K562 (cell line): ENCODE measurements around the gene FKBP2. TPM values are rescaled to one million over a fixed set of nuclear protein-coding genes. Genes with fewer than 3 reads are reported as not detected.

Experiments used
- ARID1B ChIP-seq: fragments of 450-650 bp; IDR thresholded peaks from 2 replicates; pipeline ENCODE4 v1.6.1; 2016; ENCODE audit warnings: antibody characterized with exemption, mild to moderate bottlenecking, inconsistent platforms
- BCL6 ChIP-seq: fragments of 250-450 bp; sonication (Bioruptor Pico); IDR thresholded peaks from 2 replicates; pipeline ENCODE4 v1.4.0; 2020
- CBX2 ChIP-seq: fragments of 200-600 bp; sonication (generic); IDR thresholded peaks from one replicate; pipeline ENCODE4 v1.6.1; 2012; ENCODE audit warnings: mild to moderate bottlenecking, low read length, inconsistent platforms; ENCODE audit not compliant: insufficient read depth, poor library complexity, severe bottlenecking
- EZH2 ChIP-seq: IDR thresholded peaks from 2 replicates; pipeline ENCODE4 v1.6.1; 2012; ENCODE audit warnings: low read depth, mild to moderate bottlenecking, inconsistent platforms, low read length, borderline replicate concordance
- FOXM1 ChIP-seq, 2 experiments: fragments of 450-650 bp in 1 of 2; sonication (generic) in 1 of 2; formaldehyde crosslinking in 1 of 2; IDR thresholded peaks; 2 replicates each; pipeline versions ENCODE4 v1.6.1 to v1.9.0; 2017 to 2022; ENCODE audit warnings: low read depth in 2 of 2, mild to moderate bottlenecking in 2 of 2, missing genetic modification reagents in 1 of 2, moderate library complexity in 1 of 2
- GTF2F1 ChIP-seq: IDR thresholded peaks from 2 replicates; pipeline ENCODE4 v1.6.1; 2011; ENCODE audit warnings: low read depth, low read length, improper control_type of control experiment
- MTA3 ChIP-seq: fragments of 450-650 bp; formaldehyde crosslinking; IDR thresholded peaks from 2 replicates; pipeline ENCODE4 v1.6.1; 2017; ENCODE audit warnings: mild to moderate bottlenecking, borderline replicate concordance
- NR4A1 ChIP-seq, 2 experiments: fragments of 250-450 bp in 1 of 2; fragments of 450-650 bp in 1 of 2; sonication (Bioruptor Pico) in 1 of 2; IDR thresholded peaks; 2 replicates each; pipeline versions ENCODE4 v1.4.0 to v1.6.1; 2016 to 2020; ENCODE audit warnings: mild to moderate bottlenecking in 2 of 2, missing compliant biosample characterization in 1 of 2, missing genetic modification characterization in 1 of 2, moderate library complexity in 1 of 2
- RBM25 ChIP-seq: fragments of 200-400 bp; formaldehyde crosslinking; IDR thresholded peaks from 2 replicates; pipeline ENCODE4 v1.6.1; 2018; ENCODE audit warnings: low read length, low read depth, moderate library complexity; ENCODE audit not compliant: severe bottlenecking
- SMARCA4 ChIP-seq: fragments of 450-650 bp; IDR thresholded peaks from 2 replicates; pipeline ENCODE4 v1.6.1; 2016
- SRF ChIP-seq, 2 experiments: fragments of 250-450, 450-650 bp in 1 of 2; sonication (Bioruptor Pico) in 1 of 2; sonication (generic) in 1 of 2; formaldehyde crosslinking; IDR thresholded peaks; 2 replicates each; pipeline versions ENCODE4 v1.5.0 to v1.5.1; 2020 to 2022; ENCODE audit warnings: mild to moderate bottlenecking in 1 of 2, missing genetic modification reagents in 1 of 2
- STAG1 ChIP-seq: sonication (generic); formaldehyde crosslinking; IDR thresholded peaks from 2 replicates; pipeline ENCODE4 v1.5.0; 2020; ENCODE audit warnings: missing genetic modification reagents, borderline replicate concordance
- YY1 ChIP-seq, 3 experiments: IDR thresholded peaks; 2 replicates each; pipeline ENCODE4 v1.6.1; 2011; ENCODE audit warnings: low read length in 2 of 3, mild to moderate bottlenecking in 2 of 3, moderate library complexity in 2 of 3, borderline replicate concordance in 1 of 3, control low read depth in 1 of 3, low read depth in 1 of 3; ENCODE audit not compliant: insufficient read depth in 3 of 3, insufficient replicate concordance in 2 of 3, control insufficient read depth in 1 of 3, insufficient read length in 1 of 3; ENCODE audit errors: extremely low read depth in 1 of 3
- ZNF583 ChIP-seq: fragments of 250-450 bp; sonication (Bioruptor Pico); IDR thresholded peaks from 2 replicates; pipeline ENCODE4 v1.4.0; 2020
- polyA plus RNA-seq, 8 experiments: library from polyadenylated mRNA; depleted of rRNA in 4 of 8; stranded (reverse) in 5 of 8; unstranded in 3 of 8; fragments of >200 nt; fragmentation: Nextera tagmentation in 2 of 8; fragmentation: Illumina TruSeq in 1 of 8; extraction: Ambion mirVana in 2 of 8; extraction: Trizol in 1 of 8; gene quantifications; 2 replicates each; pipeline versions ENCODE4 v1.2.1 to v1.2.3, GENCODE V29; 2011 to 2014; ENCODE audit warnings: inconsistent platforms in 1 of 8, missing spikeins in 1 of 8
- total RNA-seq, 7 experiments: library from RNA; depleted of rRNA in 6 of 7; stranded (reverse); fragments of >200 nt in 6 of 7; fragmentation: Illumina TruSeq in 2 of 7; extraction: Trizol in 2 of 7; gene quantifications; 2 replicates each; pipeline versions ENCODE4 v1.2.1 to v1.2.3, GENCODE V29; 2011 to 2021; ENCODE audit warnings: low replicate concordance in 1 of 7
- TF ChIP-seq, protein P1 (sequence below): sonication (generic); formaldehyde crosslinking; IDR thresholded peaks from 2 replicates; pipeline ENCODE4 v1.8.0; 2022; ENCODE audit warnings: mild to moderate bottlenecking, missing genetic modification reagents
- TF ChIP-seq, protein P2 (sequence below): fragments of 200-800 bp; sonication (Bioruptor generic); IDR thresholded peaks from 2 replicates; pipeline ENCODE4 v1.6.1; 2017; ENCODE audit warnings: missing genetic modification characterization, missing compliant biosample characterization

The FKBP2 gene
- total and polyA plus RNA-seq, 9 of the 15 experiments (the other 6 are each of a cell fraction or from before 2014, with no cell fraction given) = 3.5 to 151 (median 58.1) TPM

DNA sequence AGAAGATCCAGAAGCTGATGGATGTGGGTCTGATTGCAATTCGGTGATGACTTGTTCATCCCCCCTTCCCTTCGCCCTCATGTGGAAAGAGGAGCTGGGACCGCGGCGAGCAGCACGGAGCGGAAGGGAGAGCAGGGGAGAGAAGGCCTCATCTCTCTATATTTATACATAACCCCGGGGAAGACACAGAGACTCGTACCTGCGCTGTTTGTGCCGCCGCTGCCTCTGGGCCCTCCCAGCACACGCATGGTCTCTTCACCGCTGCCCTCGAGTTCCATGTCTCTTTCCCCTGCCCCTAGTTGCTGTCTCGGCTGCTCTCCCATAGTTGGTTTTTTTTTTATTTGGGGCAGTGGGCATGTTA is 36.8 kb upstream of the FKBP2 start (continued):
- TF ChIP-seq, protein P1, sequence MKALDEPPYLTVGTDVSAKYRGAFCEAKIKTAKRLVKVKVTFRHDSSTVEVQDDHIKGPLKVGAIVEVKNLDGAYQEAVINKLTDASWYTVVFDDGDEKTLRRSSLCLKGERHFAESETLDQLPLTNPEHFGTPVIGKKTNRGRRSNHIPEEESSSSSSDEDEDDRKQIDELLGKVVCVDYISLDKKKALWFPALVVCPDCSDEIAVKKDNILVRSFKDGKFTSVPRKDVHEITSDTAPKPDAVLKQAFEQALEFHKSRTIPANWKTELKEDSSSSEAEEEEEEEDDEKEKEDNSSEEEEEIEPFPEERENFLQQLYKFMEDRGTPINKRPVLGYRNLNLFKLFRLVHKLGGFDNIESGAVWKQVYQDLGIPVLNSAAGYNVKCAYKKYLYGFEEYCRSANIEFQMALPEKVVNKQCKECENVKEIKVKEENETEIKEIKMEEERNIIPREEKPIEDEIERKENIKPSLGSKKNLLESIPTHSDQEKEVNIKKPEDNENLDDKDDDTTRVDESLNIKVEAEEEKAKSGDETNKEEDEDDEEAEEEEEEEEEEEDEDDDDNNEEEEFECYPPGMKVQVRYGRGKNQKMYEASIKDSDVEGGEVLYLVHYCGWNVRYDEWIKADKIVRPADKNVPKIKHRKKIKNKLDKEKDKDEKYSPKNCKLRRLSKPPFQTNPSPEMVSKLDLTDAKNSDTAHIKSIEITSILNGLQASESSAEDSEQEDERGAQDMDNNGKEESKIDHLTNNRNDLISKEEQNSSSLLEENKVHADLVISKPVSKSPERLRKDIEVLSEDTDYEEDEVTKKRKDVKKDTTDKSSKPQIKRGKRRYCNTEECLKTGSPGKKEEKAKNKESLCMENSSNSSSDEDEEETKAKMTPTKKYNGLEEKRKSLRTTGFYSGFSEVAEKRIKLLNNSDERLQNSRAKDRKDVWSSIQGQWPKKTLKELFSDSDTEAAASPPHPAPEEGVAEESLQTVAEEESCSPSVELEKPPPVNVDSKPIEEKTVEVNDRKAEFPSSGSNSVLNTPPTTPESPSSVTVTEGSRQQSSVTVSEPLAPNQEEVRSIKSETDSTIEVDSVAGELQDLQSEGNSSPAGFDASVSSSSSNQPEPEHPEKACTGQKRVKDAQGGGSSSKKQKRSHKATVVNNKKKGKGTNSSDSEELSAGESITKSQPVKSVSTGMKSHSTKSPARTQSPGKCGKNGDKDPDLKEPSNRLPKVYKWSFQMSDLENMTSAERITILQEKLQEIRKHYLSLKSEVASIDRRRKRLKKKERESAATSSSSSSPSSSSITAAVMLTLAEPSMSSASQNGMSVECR (CRISPR knock-in tag) = peak; percentile 32; the same call in 1 of the 2 replicates
- TF ChIP-seq YY1 (IDR thresholded peaks at IDR 0.05; ENCODE audit: borderline replicate concordance in 1 of 3, control insufficient read depth in 1 of 3, extremely low read depth in 1 of 3, insufficient read depth in 3 of 3, insufficient read length in 1 of 3, insufficient replicate concordance in 2 of 3, low read depth in 1 of 3, low read length in 2 of 3) (no peak), SRF (CRISPR knock-in tag; IDR thresholded peaks at IDR 0.05) (no peak), FOXM1 (IDR thresholded peaks at IDR 0.05; ENCODE audit: low read depth) (no peak), FOXM1 (CRISPR knock-in tag; IDR thresholded peaks at IDR 0.05; ENCODE audit: low read depth) (no peak), SMARCA4 (no peak), BCL6 (no peak), EZH2 (no peak), STAG1 (no peak), ARID1B (no peak), GTF2F1 (no peak), NR4A1 (CRISPR knock-in tag; IDR thresholded peaks at IDR 0.05) (no peak), NR4A1 (tag; IDR thresholded peaks at IDR 0.05) (no peak), RBM25 (no peak), MTA3 (no peak), CBX2 (no peak), ZNF583 (no peak)
- TF ChIP-seq, protein P2, sequence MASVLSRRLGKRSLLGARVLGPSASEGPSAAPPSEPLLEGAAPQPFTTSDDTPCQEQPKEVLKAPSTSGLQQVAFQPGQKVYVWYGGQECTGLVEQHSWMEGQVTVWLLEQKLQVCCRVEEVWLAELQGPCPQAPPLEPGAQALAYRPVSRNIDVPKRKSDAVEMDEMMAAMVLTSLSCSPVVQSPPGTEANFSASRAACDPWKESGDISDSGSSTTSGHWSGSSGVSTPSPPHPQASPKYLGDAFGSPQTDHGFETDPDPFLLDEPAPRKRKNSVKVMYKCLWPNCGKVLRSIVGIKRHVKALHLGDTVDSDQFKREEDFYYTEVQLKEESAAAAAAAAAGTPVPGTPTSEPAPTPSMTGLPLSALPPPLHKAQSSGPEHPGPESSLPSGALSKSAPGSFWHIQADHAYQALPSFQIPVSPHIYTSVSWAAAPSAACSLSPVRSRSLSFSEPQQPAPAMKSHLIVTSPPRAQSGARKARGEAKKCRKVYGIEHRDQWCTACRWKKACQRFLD = no peak
